Suprapubic skin (tissue), 4 donors: ENCODE data around the gene RAB26. TPM values are rescaled to one million over a fixed set of nuclear protein-coding genes. Genes with fewer than 3 reads are reported as not detected.
A peak's percentile ranks its signal among the peaks of the same experiment; 100 is the strongest.

Experiments
- DNase-seq, 2 donors: peaks; one replicate each; pipeline ENCODE4 v3.0.0-alpha.2; 2019; ENCODE audit warnings: low spot score in 2 of 2
- H3K27ac ChIP-seq: fragments of 200-600 bp; sonication (generic); one replicate; pipeline ENCODE4 v1.5.1; 2019
- H3K27me3 ChIP-seq: fragments of 200-600 bp; sonication (generic); one replicate; pipeline ENCODE4 v1.5.1; 2019
- H3K36me3 ChIP-seq: fragments of 200-600 bp; sonication (generic); one replicate; pipeline ENCODE4 v1.5.1; 2019
- H3K4me1 ChIP-seq: fragments of 200-600 bp; sonication (generic); one replicate; pipeline ENCODE4 v1.5.1; 2019
- H3K4me3 ChIP-seq: fragments of 200-600 bp; sonication (generic); one replicate; pipeline ENCODE4 v1.5.1; 2019; ENCODE audit warnings: mild to moderate bottlenecking
- H3K9me3 ChIP-seq: fragments of 200-600 bp; sonication (generic); one replicate; pipeline ENCODE4 v1.5.1; 2019
- EP300 ChIP-seq: sonication (generic); formaldehyde crosslinking; IDR thresholded peaks from one replicate; pipeline ENCODE4 v1.6.1; 2017; ENCODE audit warnings: antibody characterized with exemption
- POLR2A ChIP-seq, 2 donors: fragments of 450-650 bp; IDR thresholded peaks; one replicate each; pipeline ENCODE4 v1.6.1; 2017; ENCODE audit warnings: antibody characterized with exemption in 2 of 2, mild to moderate bottlenecking in 2 of 2, moderate library complexity in 2 of 2
- POLR2AphosphoS5 ChIP-seq, 3 donors: sonication (generic); formaldehyde crosslinking; IDR thresholded peaks; one replicate each; pipeline ENCODE4 v1.6.1; 2017; ENCODE audit warnings: antibody characterized with exemption in 3 of 3
- WGBS: methylation state at CpG from one replicate; pipeline ENCODE4 v1.1.5; 2018; 5-methylcytosine and 5-hydroxymethylcytosine counted together
- total RNA-seq, 4 donors: library from RNA; depleted of rRNA; stranded (reverse); fragments of >200 nt; gene quantifications; one replicate each; pipeline ENCODE4 v1.1.0, GENCODE V29; 2016
- TF ChIP-seq, protein P1 (sequence below), 2 donors: fragments of 200-600 bp in 1 of 2; fragments of 450-650 bp in 1 of 2; sonication (generic) in 1 of 2; IDR thresholded peaks; one replicate each; pipeline ENCODE4 v1.5.1; 2016 to 2019; ENCODE audit warnings: antibody characterized with exemption in 2 of 2, mild to moderate bottlenecking in 1 of 2, moderate library complexity in 1 of 2

RAB26 gene
- total RNA-seq, 4 donors from 2014 or later = 0.64 to 3.0 (median 1.4) TPM

DNA sequence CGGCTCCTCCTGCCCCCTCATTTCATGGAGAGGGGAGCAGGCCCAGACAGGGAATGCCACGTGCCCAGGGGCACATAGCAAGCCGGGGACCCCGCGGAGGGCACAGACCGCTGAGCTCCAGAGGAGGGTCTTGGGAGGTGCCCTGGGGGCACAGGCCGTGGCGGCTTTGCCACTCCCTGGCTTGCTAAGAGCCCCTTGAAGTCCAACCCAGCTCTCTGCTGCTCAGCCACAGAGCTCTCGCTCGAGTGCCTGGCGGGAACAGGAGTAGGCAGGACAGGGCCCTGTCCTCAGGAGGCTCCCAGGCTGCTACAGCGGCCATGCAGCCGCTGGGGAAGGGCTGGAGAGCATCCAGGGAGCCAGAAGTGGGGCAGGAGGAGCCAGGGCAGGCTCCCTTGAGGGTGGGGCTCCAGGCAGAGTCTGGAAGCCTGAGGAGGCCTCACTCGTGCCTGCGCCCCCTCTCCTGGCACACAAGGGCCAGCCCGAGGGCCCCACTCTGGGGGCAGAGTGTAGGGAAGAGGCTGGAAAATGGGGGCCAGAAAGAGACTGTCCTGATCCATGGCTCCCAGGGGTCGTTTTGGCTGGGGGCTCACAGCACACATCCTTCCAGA, 4.4 kb upstream of the RAB26 start:
- H3K27ac ChIP-seq = no peak overlapping the region
- no peaks in the 10 kb centered on the region for H3K36me3 ChIP-seq
- 64% methylated on average over 5 of the region's 17 CpGs for WGBS
- no peaks in the 10 kb centered on the region for H3K27me3 ChIP-seq
- no peak for TF ChIP-seq POLR2A (IDR thresholded peaks at IDR 0.05)
- no peak for TF ChIP-seq EP300
- no peak for TF ChIP-seq POLR2AphosphoS5 (IDR thresholded peaks at IDR 0.05)
- TF ChIP-seq, protein P1, sequence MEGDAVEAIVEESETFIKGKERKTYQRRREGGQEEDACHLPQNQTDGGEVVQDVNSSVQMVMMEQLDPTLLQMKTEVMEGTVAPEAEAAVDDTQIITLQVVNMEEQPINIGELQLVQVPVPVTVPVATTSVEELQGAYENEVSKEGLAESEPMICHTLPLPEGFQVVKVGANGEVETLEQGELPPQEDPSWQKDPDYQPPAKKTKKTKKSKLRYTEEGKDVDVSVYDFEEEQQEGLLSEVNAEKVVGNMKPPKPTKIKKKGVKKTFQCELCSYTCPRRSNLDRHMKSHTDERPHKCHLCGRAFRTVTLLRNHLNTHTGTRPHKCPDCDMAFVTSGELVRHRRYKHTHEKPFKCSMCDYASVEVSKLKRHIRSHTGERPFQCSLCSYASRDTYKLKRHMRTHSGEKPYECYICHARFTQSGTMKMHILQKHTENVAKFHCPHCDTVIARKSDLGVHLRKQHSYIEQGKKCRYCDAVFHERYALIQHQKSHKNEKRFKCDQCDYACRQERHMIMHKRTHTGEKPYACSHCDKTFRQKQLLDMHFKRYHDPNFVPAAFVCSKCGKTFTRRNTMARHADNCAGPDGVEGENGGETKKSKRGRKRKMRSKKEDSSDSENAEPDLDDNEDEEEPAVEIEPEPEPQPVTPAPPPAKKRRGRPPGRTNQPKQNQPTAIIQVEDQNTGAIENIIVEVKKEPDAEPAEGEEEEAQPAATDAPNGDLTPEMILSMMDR (IDR thresholded peaks at IDR 0.05) = no peak
- no peak overlapping the region for H3K4me3 ChIP-seq
- H3K4me1 ChIP-seq = peaks cover 23% of the 10 kb centered on the region
- no peaks in the 10 kb centered on the region for H3K9me3 ChIP-seq
- no peak for DNase-seq

DNA sequence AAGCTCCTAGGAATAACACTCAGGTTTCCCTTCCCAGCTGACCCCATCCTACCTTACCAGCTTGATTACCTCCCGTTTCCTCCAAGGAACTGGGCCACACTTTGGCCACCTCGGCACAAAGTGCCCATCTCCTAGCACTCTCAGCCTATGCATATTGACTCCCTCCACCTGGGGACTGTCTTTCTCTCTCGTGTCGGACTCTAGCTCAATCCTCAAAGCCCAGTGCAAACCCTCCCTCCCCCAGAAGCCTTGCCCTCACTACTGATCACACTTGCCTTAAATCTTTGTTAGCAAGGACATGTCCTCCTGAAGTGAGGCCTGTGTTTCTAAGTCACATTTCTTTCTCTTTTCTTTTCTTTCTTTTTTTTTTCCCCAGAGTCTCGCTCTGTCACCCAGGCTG, 2.6 kb upstream of the RAB26 start:
- Histone ChIP-seq H3K4me3 (no peak overlapping the region), H3K4me1 (peaks cover 33% of the 10 kb centered on the region), H3K27me3 (no peaks in the 10 kb centered on the region), H3K36me3 (no peaks in the 10 kb centered on the region), H3K9me3 (no peaks in the 10 kb centered on the region), H3K27ac (no peak overlapping the region)
- 87% methylated on average over 5 of the region's 5 CpGs for WGBS
- TF ChIP-seq POLR2A (IDR thresholded peaks at IDR 0.05) = no peak
- TF ChIP-seq, protein P1 (IDR thresholded peaks at IDR 0.05) = no peak
- TF ChIP-seq POLR2AphosphoS5 (IDR thresholded peaks at IDR 0.05) = no peak
- no peak for DNase-seq

DNA sequence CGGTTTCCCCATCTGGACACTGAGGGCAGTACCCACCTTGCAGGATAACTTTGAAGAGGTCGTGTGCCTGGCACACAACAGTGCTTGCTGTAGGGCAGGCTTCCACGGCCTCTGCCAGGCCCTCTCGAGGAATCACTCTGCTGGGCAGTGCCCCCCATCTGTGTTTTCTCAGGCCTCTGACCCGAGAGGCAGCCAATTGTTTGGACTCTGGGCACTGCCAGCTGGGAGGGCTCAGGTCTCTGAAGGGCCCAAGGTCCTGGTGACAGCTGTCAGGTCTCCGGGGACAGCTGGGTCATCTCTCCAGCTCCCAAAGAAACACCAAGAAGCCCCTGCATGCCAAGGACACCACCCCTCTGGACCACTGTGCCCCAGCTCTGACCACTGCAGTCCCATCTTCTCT, 1.0 kb upstream of the RAB26 start:
- TF ChIP-seq POLR2AphosphoS5 (IDR thresholded peaks at IDR 0.05) = no peak
- TF ChIP-seq, protein P1 (IDR thresholded peaks at IDR 0.05) = no peak
- TF ChIP-seq POLR2A (IDR thresholded peaks at IDR 0.05) = no peak
- no peak for TF ChIP-seq EP300
- Histone ChIP-seq H3K4me3 (no peak overlapping the region), H3K27ac (peak overlapping the region; percentile 27), H3K9me3 (no peaks in the 10 kb centered on the region), H3K36me3 (no peaks in the 10 kb centered on the region), H3K4me1 (peaks cover 48% of the 10 kb centered on the region), H3K27me3 (no peaks in the 10 kb centered on the region)
- 80% methylated on average over 4 of the region's 6 CpGs for WGBS
- no peak for DNase-seq

DNA sequence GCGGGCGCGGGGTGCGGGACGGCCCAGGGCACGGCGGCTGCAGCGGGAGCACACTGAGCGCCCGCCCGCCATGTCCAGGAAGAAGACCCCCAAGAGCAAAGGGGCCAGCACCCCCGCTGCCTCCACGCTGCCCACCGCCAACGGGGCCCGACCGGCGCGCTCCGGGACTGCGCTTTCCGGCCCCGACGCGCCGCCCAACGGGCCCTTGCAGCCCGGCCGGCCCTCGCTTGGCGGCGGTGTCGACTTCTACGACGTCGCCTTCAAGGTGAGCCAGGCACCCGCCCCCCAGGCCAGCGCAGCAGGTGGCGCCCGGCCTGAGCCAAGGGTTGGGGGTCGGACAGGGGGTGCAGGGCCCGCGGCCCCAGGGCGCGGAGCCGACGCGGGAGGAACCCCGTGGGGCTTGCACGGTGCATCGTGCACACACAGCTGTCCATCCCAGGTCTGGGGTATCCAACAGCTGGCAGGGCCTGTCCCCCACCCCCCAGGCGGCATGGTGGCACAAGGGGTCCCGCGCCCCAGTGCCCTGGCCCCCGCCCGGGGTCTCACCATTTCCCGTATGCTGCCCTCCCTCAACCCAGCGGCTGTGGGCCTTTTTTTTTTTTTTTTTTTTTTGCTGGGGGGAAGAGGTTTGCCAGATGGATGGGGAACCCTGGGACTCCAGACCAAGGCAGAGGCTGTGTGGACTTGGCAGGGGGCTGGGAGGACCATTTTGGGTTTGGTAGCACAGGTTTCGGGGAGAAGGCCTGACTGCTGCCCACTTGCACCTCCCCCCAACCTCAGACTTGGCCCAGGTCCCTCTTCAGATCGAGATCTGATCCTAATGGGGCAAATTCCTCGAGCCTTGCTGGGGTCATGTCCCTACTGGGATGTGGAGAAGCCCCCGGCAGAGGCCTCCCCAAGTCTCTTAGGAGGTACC, 547 bp downstream of the RAB26 start:
- H3K9me3 ChIP-seq = no peaks in the 10 kb centered on the region
- TF ChIP-seq POLR2AphosphoS5 (IDR thresholded peaks at IDR 0.05) (no peak), EP300 (no peak), POLR2A (IDR thresholded peaks at IDR 0.05) (no peak)
- TF ChIP-seq, protein P1 (IDR thresholded peaks at IDR 0.05) = no peak
- WGBS = 3% methylated on average over 17 of the region's 62 CpGs
- H3K4me3 ChIP-seq = peak overlapping the region; percentile 52
- no peak overlapping the region for H3K27ac ChIP-seq
- peaks cover 64% of the 10 kb centered on the region for H3K4me1 ChIP-seq
- peak in 1 of 2 donors; percentile 79 for DNase-seq
- no peaks in the 10 kb centered on the region for H3K36me3 ChIP-seq
- no peaks in the 10 kb centered on the region for H3K27me3 ChIP-seq
